ENCODE data around the gene TRIM71.

Gene TRIM71

GRCh38 chr3:32835961-32836360 lies 18.2 kb downstream of the TRIM71 start:
- Histone ChIP-seq H3K36me3 (ENCODE audit: control insufficient read depth in 2 of 2, insufficient read depth in 2 of 2, low read length in 2 of 2) (no peaks in the 10 kb centered on the region), H3K27me3 (ENCODE audit: control insufficient read depth in 1 of 2, insufficient read depth in 2 of 2, low read length in 2 of 2) (peaks cover 3% of the 10 kb centered on the region in 2 donors), H3K4me3 (ENCODE audit: low read length in 2 of 2) (no peak overlapping the region), H3K27ac (ENCODE audit: low read length) (no peak overlapping the region), H3K9ac (ENCODE audit: low read length in 2 of 2) (no peak overlapping the region), H3K4me1 (ENCODE audit: control insufficient read depth, insufficient read depth, low read length) (no peaks in the 10 kb centered on the region), H3K9me3 (ENCODE audit: control insufficient read depth in 2 of 2, low read length in 2 of 2) (no peaks in the 10 kb centered on the region)

DNA sequence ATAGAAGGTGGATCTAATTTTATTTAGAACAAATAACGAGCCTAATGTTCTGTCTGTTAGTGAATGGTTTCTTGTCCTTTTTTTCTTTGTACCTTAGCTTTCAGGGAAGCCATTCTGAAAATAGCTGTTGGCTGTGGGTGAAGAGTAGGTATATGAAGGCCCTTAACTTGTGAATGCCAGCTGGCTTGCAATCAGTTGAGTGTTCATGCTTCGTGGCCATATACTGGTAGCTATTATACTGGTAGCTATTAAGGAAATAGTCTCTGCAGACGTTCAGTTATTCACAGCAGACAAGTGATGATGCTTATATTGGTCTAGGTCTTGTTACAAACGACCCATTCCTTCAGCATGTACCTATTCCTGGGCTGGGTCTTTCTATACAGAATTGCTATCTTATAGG lies 18.8 kb downstream of the TRIM71 start:
- H3K4me1 ChIP-seq (ENCODE audit: control insufficient read depth, insufficient read depth, low read length), result no peaks in the 10 kb centered on the region
- no peak overlapping the region for H3K27ac ChIP-seq (ENCODE audit: low read length)
- no peak overlapping the region for H3K4me3 ChIP-seq (ENCODE audit: low read length in 2 of 2)
- H3K36me3 ChIP-seq (ENCODE audit: control insufficient read depth in 2 of 2, insufficient read depth in 2 of 2, low read length in 2 of 2), result no peaks in the 10 kb centered on the region
- H3K9me3 ChIP-seq (ENCODE audit: control insufficient read depth in 2 of 2, low read length in 2 of 2), result no peaks in the 10 kb centered on the region
- H3K9ac ChIP-seq (ENCODE audit: low read length in 2 of 2), result no peak overlapping the region
- H3K27me3 ChIP-seq (ENCODE audit: control insufficient read depth in 1 of 2, insufficient read depth in 2 of 2, low read length in 2 of 2), result peaks cover 3% of the 10 kb centered on the region in 2 donors

DNA sequence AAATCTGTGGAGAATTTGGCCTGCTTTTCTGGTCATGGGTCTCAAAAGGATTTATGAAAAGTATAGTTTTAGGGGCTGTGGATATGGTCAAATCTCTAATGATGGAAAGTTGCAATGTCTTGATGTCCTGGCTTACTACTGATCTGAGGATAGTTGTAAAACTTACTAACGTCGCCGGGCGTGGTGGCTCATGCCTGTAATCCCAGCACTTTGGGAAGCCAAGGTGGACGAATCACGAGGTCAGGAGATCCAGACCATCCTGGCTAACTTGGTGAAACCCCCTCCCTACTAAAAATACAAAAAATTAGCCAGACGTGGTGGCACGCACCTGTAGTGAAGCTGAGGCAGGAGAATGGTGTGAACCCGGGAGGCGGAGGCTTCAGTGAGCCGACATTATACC lies 19.6 kb downstream of the TRIM71 start:
- H3K4me3 ChIP-seq (ENCODE audit: low read length in 2 of 2), result no peak overlapping the region
- H3K9ac ChIP-seq (ENCODE audit: low read length in 2 of 2), result no peak overlapping the region
- peaks cover 0 to 3% of the 10 kb centered on the region in 2 donors for H3K27me3 ChIP-seq (ENCODE audit: control insufficient read depth in 1 of 2, insufficient read depth in 2 of 2, low read length in 2 of 2)

GRCh38 chr3:32837789-32838188 lies 20.0 kb downstream of the TRIM71 start:
- Histone ChIP-seq H3K27ac (ENCODE audit: low read length) (no peak overlapping the region), H3K27me3 (ENCODE audit: control insufficient read depth in 1 of 2, insufficient read depth in 2 of 2, low read length in 2 of 2) (peaks cover 0 to 3% of the 10 kb centered on the region in 2 donors), H3K4me1 (ENCODE audit: control insufficient read depth, insufficient read depth, low read length) (no peaks in the 10 kb centered on the region), H3K4me3 (ENCODE audit: low read length in 2 of 2) (no peak overlapping the region), H3K36me3 (ENCODE audit: control insufficient read depth in 2 of 2, insufficient read depth in 2 of 2, low read length in 2 of 2) (no peaks in the 10 kb centered on the region), H3K9me3 (ENCODE audit: control insufficient read depth in 2 of 2, low read length in 2 of 2) (no peaks in the 10 kb centered on the region), H3K9ac (ENCODE audit: low read length in 2 of 2) (no peak overlapping the region)

More for the DNA sequence above, 19.6 kb downstream of the TRIM71 start:
- H3K27ac ChIP-seq (ENCODE audit: low read length), result no peak overlapping the region
- H3K4me1 ChIP-seq (ENCODE audit: control insufficient read depth, insufficient read depth, low read length), result no peaks in the 10 kb centered on the region
- H3K9me3 ChIP-seq (ENCODE audit: control insufficient read depth in 2 of 2, low read length in 2 of 2), result no peaks in the 10 kb centered on the region
- H3K36me3 ChIP-seq (ENCODE audit: control insufficient read depth in 2 of 2, insufficient read depth in 2 of 2, low read length in 2 of 2), result no peaks in the 10 kb centered on the region

GRCh38 chr3:32839714-32840085 lies 21.9 kb downstream of the TRIM71 start:
- Histone ChIP-seq H3K27ac (ENCODE audit: low read length) (no peak overlapping the region), H3K4me3 (ENCODE audit: low read length in 2 of 2) (no peak overlapping the region), H3K4me1 (ENCODE audit: control insufficient read depth, insufficient read depth, low read length) (no peaks in the 10 kb centered on the region), H3K36me3 (ENCODE audit: control insufficient read depth in 2 of 2, insufficient read depth in 2 of 2, low read length in 2 of 2) (no peaks in the 10 kb centered on the region), H3K9me3 (ENCODE audit: control insufficient read depth in 2 of 2, low read length in 2 of 2) (no peaks in the 10 kb centered on the region), H3K27me3 (ENCODE audit: control insufficient read depth in 1 of 2, insufficient read depth in 2 of 2, low read length in 2 of 2) (peaks cover 0 to 3% of the 10 kb centered on the region in 2 donors), H3K9ac (ENCODE audit: low read length in 2 of 2) (no peak overlapping the region)

DNA sequence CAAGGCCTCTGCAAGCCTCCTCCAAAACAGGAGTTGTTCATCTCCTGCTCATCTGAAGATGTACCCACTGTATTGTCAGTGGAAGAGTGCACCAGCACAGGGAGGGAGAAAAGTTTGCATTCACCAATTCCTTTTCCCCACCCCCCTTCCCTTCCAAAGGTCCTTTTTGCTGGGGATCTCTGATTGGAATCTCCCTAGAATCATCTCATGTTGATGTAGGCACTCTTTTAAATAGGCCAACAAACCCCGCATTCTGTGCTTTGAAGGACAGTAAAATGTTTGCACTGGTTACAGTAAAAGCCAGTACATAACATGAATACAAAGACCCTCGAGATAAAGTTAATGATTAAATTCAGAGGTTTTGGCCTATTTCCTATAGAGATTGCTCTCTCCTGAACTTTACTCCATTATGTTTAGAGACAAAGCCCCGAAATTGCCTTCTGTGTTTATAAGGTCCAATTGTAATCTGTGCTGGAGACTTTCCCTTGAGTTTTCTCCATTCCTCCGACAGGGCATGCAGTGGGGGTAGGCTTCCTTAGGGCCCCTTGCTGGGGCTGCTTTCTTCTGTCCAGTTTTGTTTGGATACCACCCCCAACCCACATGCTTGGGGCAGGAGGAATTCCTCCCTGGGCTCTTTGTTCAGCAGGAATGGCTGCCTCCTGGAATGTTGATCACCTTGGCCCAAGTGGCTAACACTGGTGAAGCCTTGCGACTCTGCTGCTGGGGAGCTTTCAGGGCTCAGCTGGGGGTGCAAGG lies 22.5 kb downstream of the TRIM71 start:
- Histone ChIP-seq H3K27ac (ENCODE audit: low read length) (no peak overlapping the region), H3K4me1 (ENCODE audit: control insufficient read depth, insufficient read depth, low read length) (no peaks in the 10 kb centered on the region), H3K4me3 (ENCODE audit: low read length in 2 of 2) (no peak overlapping the region), H3K36me3 (ENCODE audit: control insufficient read depth in 2 of 2, insufficient read depth in 2 of 2, low read length in 2 of 2) (no peaks in the 10 kb centered on the region), H3K27me3 (ENCODE audit: control insufficient read depth in 1 of 2, insufficient read depth in 2 of 2, low read length in 2 of 2) (peaks cover 0 to under 1% of the 10 kb centered on the region in 2 donors), H3K9ac (ENCODE audit: low read length in 2 of 2) (no peak overlapping the region), H3K9me3 (ENCODE audit: control insufficient read depth in 2 of 2, low read length in 2 of 2) (no peaks in the 10 kb centered on the region)

- Histone ChIP-seq H3K27ac (ENCODE audit: low read length) (no peak overlapping the region), H3K36me3 (ENCODE audit: control insufficient read depth in 2 of 2, insufficient read depth in 2 of 2, low read length in 2 of 2) (no peaks in the 10 kb centered on the region), H3K9me3 (ENCODE audit: control insufficient read depth in 2 of 2, low read length in 2 of 2) (no peaks in the 10 kb centered on the region), H3K4me1 (ENCODE audit: control insufficient read depth, insufficient read depth, low read length) (no peaks in the 10 kb centered on the region), H3K9ac (ENCODE audit: low read length in 2 of 2) (no peak overlapping the region), H3K27me3 (ENCODE audit: control insufficient read depth in 1 of 2, insufficient read depth in 2 of 2, low read length in 2 of 2) (no peaks in the 10 kb centered on the region), H3K4me3 (ENCODE audit: low read length in 2 of 2) (no peak overlapping the region)
Observed at GRCh38 chr3:32841341-32841740, 23.5 kb downstream of the TRIM71 start.

GRCh38 chr3:32841867-32842470 lies 24.2 kb downstream of the TRIM71 start:
- Histone ChIP-seq H3K27me3 (ENCODE audit: control insufficient read depth in 1 of 2, insufficient read depth in 2 of 2, low read length in 2 of 2) (no peaks in the 10 kb centered on the region), H3K36me3 (ENCODE audit: control insufficient read depth in 2 of 2, insufficient read depth in 2 of 2, low read length in 2 of 2) (no peaks in the 10 kb centered on the region), H3K9ac (ENCODE audit: low read length in 2 of 2) (no peak overlapping the region), H3K9me3 (ENCODE audit: control insufficient read depth in 2 of 2, low read length in 2 of 2) (no peaks in the 10 kb centered on the region), H3K27ac (ENCODE audit: low read length) (no peak overlapping the region), H3K4me3 (ENCODE audit: low read length in 2 of 2) (no peak overlapping the region), H3K4me1 (ENCODE audit: control insufficient read depth, insufficient read depth, low read length) (no peaks in the 10 kb centered on the region)

GRCh38 chr3:32842531-32842931 lies 24.7 kb downstream of the TRIM71 start:
- no peaks in the 10 kb centered on the region for H3K36me3 ChIP-seq (ENCODE audit: control insufficient read depth in 2 of 2, insufficient read depth in 2 of 2, low read length in 2 of 2)
- H3K4me1 ChIP-seq (ENCODE audit: control insufficient read depth, insufficient read depth, low read length), result no peaks in the 10 kb centered on the region
- H3K27me3 ChIP-seq (ENCODE audit: control insufficient read depth in 1 of 2, insufficient read depth in 2 of 2, low read length in 2 of 2), result no peaks in the 10 kb centered on the region
- no peak overlapping the region for H3K4me3 ChIP-seq (ENCODE audit: low read length in 2 of 2)
- H3K9ac ChIP-seq (ENCODE audit: low read length in 2 of 2), result no peak overlapping the region
- no peaks in the 10 kb centered on the region for H3K9me3 ChIP-seq (ENCODE audit: control insufficient read depth in 2 of 2, low read length in 2 of 2)
- no peak overlapping the region for H3K27ac ChIP-seq (ENCODE audit: low read length)

GRCh38 chr3:32842987-32843386 lies 25.2 kb downstream of the TRIM71 start:
- no peaks in the 10 kb centered on the region for H3K9me3 ChIP-seq (ENCODE audit: control insufficient read depth in 2 of 2, low read length in 2 of 2)
- no peak overlapping the region for H3K9ac ChIP-seq (ENCODE audit: low read length in 2 of 2)
- H3K27me3 ChIP-seq (ENCODE audit: control insufficient read depth in 1 of 2, insufficient read depth in 2 of 2, low read length in 2 of 2), result no peaks in the 10 kb centered on the region
- no peaks in the 10 kb centered on the region for H3K36me3 ChIP-seq (ENCODE audit: control insufficient read depth in 2 of 2, insufficient read depth in 2 of 2, low read length in 2 of 2)
- H3K4me3 ChIP-seq (ENCODE audit: low read length in 2 of 2), result no peak overlapping the region
- H3K4me1 ChIP-seq (ENCODE audit: control insufficient read depth, insufficient read depth, low read length), result no peaks in the 10 kb centered on the region
- H3K27ac ChIP-seq (ENCODE audit: low read length), result no peak overlapping the region

All from stomach smooth muscle (tissue), 2 donors.